HepG2 (cell line): ENCODE data around the gene SPOCD1. TPM values are rescaled to one million over a fixed set of nuclear protein-coding genes. Genes with fewer than 3 reads are reported as not detected.

Source experiments
- ATAC-seq: fragments of 200-7000 bp; cut with Tn5 transposase; 3 replicates; pipeline ENCODE4 v1.9.1; 2020; ENCODE audit warnings: mild to moderate bottlenecking, moderate library complexity
- BruUV-seq: library from RNA; stranded (reverse); fragments of 400-500 nt; replicated peaks from 2 replicates; lab custom pipeline; 2021; lab: Mats Ljungman, UMichigan
- CTCF ChIA-PET: fragments of 300-600 bp; formaldehyde crosslinking; extraction: SDS; loops from one replicate; lab custom pipeline; 2021; ENCODE audit warnings: low total read pairs, inconsistent platforms, low intra/inter-chr PET ratio; lab: Yijun Ruan, JAX
- POLR2A ChIA-PET: fragments of 350-600 bp; sonication (Branson Sonifier 250); formaldehyde crosslinking; loops from one replicate; lab custom pipeline; 2020; ENCODE audit warnings: antibody characterized with exemption, inconsistent platforms; lab: Yijun Ruan, JAX
- DNase-seq: peaks from one replicate; pipeline ENCODE4 v3.0.0-alpha.2; 2015; ENCODE audit warnings: low spot score
- FAIRE-seq: peaks from 3 replicates; lab custom pipeline; 2011; peaks lifted over from hg19 to GRCh38; lab: Jason Lieb, UNC
- H2AFZ ChIP-seq: one replicate; pipeline ENCODE4 v1.6.1; 2011; ENCODE audit warnings: low read length, inconsistent platforms
- H3K27ac ChIP-seq: fragments of 300-600 bp; 3 replicates; pipeline ENCODE4 v1.8.0; 2011; ENCODE audit warnings: mixed run types, mild to moderate bottlenecking, mixed read lengths, low read length, inconsistent platforms; ENCODE audit not compliant: insufficient read depth; ENCODE audit errors: extremely low read length
- H3K27me3 ChIP-seq, 2 experiments: fragments of 200-600 bp in 1 of 2; 2 replicates in 1 of 2; 3 replicates in 1 of 2; pipeline versions ENCODE4 v1.6.0 to v1.8.0; 2011; ENCODE audit warnings: low read length in 2 of 2, mild to moderate bottlenecking in 2 of 2, moderate library complexity in 2 of 2, inconsistent platforms in 1 of 2; ENCODE audit not compliant: insufficient read depth in 2 of 2, control insufficient read depth in 1 of 2
- H3K36me3 ChIP-seq, 2 experiments: fragments of 200-600 bp in 1 of 2; replicated peaks in 1 of 2; 2 replicates in 1 of 2; 3 replicates in 1 of 2; pipeline versions ENCODE4 v1.5.1 to v1.8.0; 2011; ENCODE audit warnings: low read length in 2 of 2, inconsistent platforms in 1 of 2; ENCODE audit not compliant: insufficient read depth in 2 of 2, control insufficient read depth in 1 of 2
- H3K4me1 ChIP-seq: 2 replicates; pipeline ENCODE4 v1.5.1; 2012; ENCODE audit warnings: low read length, inconsistent platforms; ENCODE audit not compliant: insufficient read depth
- H3K4me2 ChIP-seq: 2 replicates; pipeline ENCODE4 v1.6.0; 2011; ENCODE audit warnings: low read depth, low read length, inconsistent platforms
- H3K4me3 ChIP-seq, 3 experiments: fragments of 200-600 bp in 1 of 3; sonication (generic), shearing (Covaris generic) in 1 of 3; replicated peaks in 1 of 3; 2 replicates each; pipeline ENCODE4 v1.5.1; 2011 to 2016; ENCODE audit warnings: low read length in 3 of 3, inconsistent platforms in 2 of 3, low read depth in 2 of 3, mild to moderate bottlenecking in 2 of 3, control low read depth in 1 of 3, mixed read lengths in 1 of 3; ENCODE audit not compliant: insufficient read depth in 1 of 3
- H3K79me2 ChIP-seq: one replicate; pipeline ENCODE4 v1.6.1; 2011; ENCODE audit warnings: low read length, inconsistent platforms; ENCODE audit not compliant: insufficient read depth
- H3K9ac ChIP-seq: 2 replicates; pipeline ENCODE4 v1.6.0; 2011; ENCODE audit warnings: mild to moderate bottlenecking, low read depth, low read length, inconsistent platforms; ENCODE audit not compliant: insufficient read depth
- H3K9me3 ChIP-seq: 2 replicates; pipeline ENCODE4 v1.5.1; 2012; ENCODE audit warnings: mild to moderate bottlenecking, low read length
- H4K20me1 ChIP-seq: 2 replicates; pipeline ENCODE4 v1.6.0; 2011; ENCODE audit warnings: inconsistent platforms, mild to moderate bottlenecking, low read length, moderate library complexity; ENCODE audit not compliant: insufficient read depth
- SOX13 ChIP-seq, 3 experiments: fragments of 450-650 bp in 1 of 3; sonication (generic) in 1 of 3; formaldehyde crosslinking in 1 of 3; IDR thresholded peaks in 2 of 3; conservative IDR thresholded peaks in 1 of 3; 2 replicates each; pipeline versions ENCODE4 v1.5.0 to v1.6.1; 2016 to 2020; ENCODE audit warnings: antibody characterized with exemption in 1 of 3, mild to moderate bottlenecking in 1 of 3, missing compliant biosample characterization in 1 of 3, missing genetic modification reagents in 1 of 3, moderate library complexity in 1 of 3
- ZNF20 ChIP-seq: sonication (generic); formaldehyde crosslinking; IDR thresholded peaks from 2 replicates; pipeline ENCODE4 v1.4.0; 2020; ENCODE audit warnings: mild to moderate bottlenecking, moderate library complexity, missing genetic modification reagents
- ZNF263 ChIP-seq: sonication (generic); formaldehyde crosslinking; IDR thresholded peaks from 2 replicates; pipeline ENCODE4 v1.4.0; 2020; ENCODE audit warnings: missing genetic modification reagents
- ZNF660 ChIP-seq: sonication (generic); formaldehyde crosslinking; IDR thresholded peaks from 2 replicates; pipeline ENCODE4 v1.5.1; 2020; ENCODE audit warnings: mild to moderate bottlenecking, low read depth, missing genetic modification reagents, borderline replicate concordance
- WGBS: methylation state at CpG from one replicate; pipeline ENCODE4 v1.1.6; 2017; ENCODE audit warnings: low lambda C conversion rate; 5-methylcytosine and 5-hydroxymethylcytosine counted together
- in situ Hi-C: cut with HindIII; loops from 2 replicates; pipeline ENCODE4 v1.10.0; 2017; ENCODE audit warnings: low pct_unique_long_range_greater_than_20kb; ENCODE audit not compliant: extremely low pct_ligation_motif_present
- intact Hi-C: fragments of 100-400 bp; cut with micrococcal nuclease; formaldehyde crosslinking; loops from one replicate; pipeline ENCODE4 v1.10.0; 2022; ENCODE audit not compliant: unreplicated experiment
- polyA plus RNA-seq, 8 experiments: library from polyadenylated mRNA; depleted of rRNA in 3 of 8; stranded (reverse) in 7 of 8; unstranded in 1 of 8; fragments of >200 nt; fragmentation: Illumina TruSeq in 4 of 8; extraction: Trizol in 4 of 8; gene quantifications; 2 replicates each; pipeline versions ENCODE4 v1.2.1 to v1.2.3, GENCODE V29; 2011 to 2016; ENCODE audit warnings: low read depth in 4 of 8, missing spikeins in 1 of 8, mixed read lengths in 1 of 8; ENCODE audit not compliant: insufficient read depth in 1 of 8
- total RNA-seq, 5 experiments: library from RNA; depleted of rRNA; stranded (reverse); fragments of >200 nt; fragmentation: Illumina TruSeq; extraction: Trizol; gene quantifications; 2 replicates each; pipeline ENCODE4 v1.2.3, GENCODE V29; 2016; ENCODE audit warnings: low read depth in 1 of 5
- TF ChIP-seq, protein P1 (sequence below): sonication (generic); formaldehyde crosslinking; IDR thresholded peaks from 2 replicates; pipeline ENCODE4 v1.4.0; 2020; ENCODE audit warnings: missing genetic modification reagents, borderline replicate concordance
- TF ChIP-seq, protein P2 (sequence below): IDR thresholded peaks from 2 replicates; pipeline ENCODE4 v1.6.1; 2012; ENCODE audit warnings: low read depth, low read length, improper control_type of control experiment
- TF ChIP-seq, protein P3 (sequence below): sonication (generic); formaldehyde crosslinking; IDR thresholded peaks from 2 replicates; pipeline ENCODE4 v1.4.0; 2020; ENCODE audit warnings: mild to moderate bottlenecking, missing genetic modification reagents, borderline replicate concordance
- TF ChIP-seq, protein P4 (sequence below): sonication (generic); formaldehyde crosslinking; IDR thresholded peaks from 2 replicates; pipeline ENCODE4 v1.4.0; 2020; ENCODE audit warnings: missing genetic modification reagents

Gene SPOCD1
- total and polyA plus RNA-seq, 2 of the 13 experiments (the other 11 are each of a cell fraction or from before 2014, with no cell fraction given): 0.24 to 0.29 TPM

DNA sequence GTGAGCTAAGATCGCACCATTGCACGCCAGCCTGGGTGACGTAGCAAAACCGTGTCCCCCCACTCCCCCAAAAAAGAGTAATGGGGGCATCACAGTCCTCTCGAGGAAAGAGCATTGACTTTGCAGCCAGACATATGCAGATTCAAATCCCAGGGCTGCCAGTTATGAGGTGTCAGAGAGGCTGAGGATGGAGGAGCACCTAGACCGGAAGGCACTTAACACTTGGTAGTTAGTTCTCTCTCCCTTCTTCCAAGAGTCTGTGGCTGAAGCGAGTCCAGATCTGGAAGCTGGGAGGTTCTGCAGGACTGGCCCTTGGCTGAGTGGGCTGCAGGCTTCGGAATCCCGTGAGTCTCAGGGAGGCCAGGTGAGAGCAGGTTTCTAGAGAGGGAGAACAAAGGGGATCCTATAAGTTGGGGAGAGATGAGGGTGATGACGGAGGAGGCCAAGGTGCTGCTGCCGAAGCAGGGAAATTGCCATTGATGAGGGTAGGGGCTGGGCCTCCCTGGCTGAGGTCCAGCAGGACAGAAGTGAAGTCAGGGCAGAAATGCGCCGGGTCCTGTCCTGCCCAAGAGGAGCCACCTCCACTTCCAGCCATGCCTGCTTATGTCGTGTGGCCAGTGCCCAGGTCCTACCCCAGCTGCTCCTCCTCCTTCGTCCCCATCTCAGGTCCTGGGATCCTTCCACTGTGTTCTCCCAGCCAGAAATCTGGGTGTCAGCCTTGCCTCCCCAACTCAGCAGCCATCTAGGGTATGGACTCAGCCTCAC is 13.3 kb upstream of the SPOCD1 start:
- Histone ChIP-seq H2AFZ (no peak overlapping the region), H3K9ac (no peak overlapping the region), H4K20me1 (no peaks in the 10 kb centered on the region), H3K27me3 (peaks cover 5 to 21% of the 10 kb centered on the region in 2 experiments; a peak in 4 of 5 replicates), H3K9me3 (no peaks in the 10 kb centered on the region), H3K4me1 (peaks cover 47% of the 10 kb centered on the region), H3K36me3 (no peaks in the 10 kb centered on the region), H3K4me2 (no peak overlapping the region), H3K79me2 (no peaks in the 10 kb centered on the region), H3K4me3 (no peak overlapping the region), H3K27ac (no peak overlapping the region)
- CTCF ChIA-PET: no interaction called here
- in situ Hi-C loops (no loop called here), intact Hi-C loops (no loop called here)
- no TSS peak for BruUV-seq
- no peak for ATAC-seq
- DNase-seq: no peak
- no peak for FAIRE-seq
- POLR2A ChIA-PET: no interaction called here
- WGBS: 59% methylated on average over 12 of the region's 15 CpGs
- TF ChIP-seq ZNF263: no peak
- no peak for TF ChIP-seq SOX13 (IDR thresholded peaks at IDR 0.05)
- no peak for TF ChIP-seq SOX13 (CRISPR knock-in tag; conservative IDR thresholded peaks at IDR 0.05 in 1 of 2, IDR thresholded peaks at IDR 0.05 in 1 of 2)
- TF ChIP-seq, protein P1, sequence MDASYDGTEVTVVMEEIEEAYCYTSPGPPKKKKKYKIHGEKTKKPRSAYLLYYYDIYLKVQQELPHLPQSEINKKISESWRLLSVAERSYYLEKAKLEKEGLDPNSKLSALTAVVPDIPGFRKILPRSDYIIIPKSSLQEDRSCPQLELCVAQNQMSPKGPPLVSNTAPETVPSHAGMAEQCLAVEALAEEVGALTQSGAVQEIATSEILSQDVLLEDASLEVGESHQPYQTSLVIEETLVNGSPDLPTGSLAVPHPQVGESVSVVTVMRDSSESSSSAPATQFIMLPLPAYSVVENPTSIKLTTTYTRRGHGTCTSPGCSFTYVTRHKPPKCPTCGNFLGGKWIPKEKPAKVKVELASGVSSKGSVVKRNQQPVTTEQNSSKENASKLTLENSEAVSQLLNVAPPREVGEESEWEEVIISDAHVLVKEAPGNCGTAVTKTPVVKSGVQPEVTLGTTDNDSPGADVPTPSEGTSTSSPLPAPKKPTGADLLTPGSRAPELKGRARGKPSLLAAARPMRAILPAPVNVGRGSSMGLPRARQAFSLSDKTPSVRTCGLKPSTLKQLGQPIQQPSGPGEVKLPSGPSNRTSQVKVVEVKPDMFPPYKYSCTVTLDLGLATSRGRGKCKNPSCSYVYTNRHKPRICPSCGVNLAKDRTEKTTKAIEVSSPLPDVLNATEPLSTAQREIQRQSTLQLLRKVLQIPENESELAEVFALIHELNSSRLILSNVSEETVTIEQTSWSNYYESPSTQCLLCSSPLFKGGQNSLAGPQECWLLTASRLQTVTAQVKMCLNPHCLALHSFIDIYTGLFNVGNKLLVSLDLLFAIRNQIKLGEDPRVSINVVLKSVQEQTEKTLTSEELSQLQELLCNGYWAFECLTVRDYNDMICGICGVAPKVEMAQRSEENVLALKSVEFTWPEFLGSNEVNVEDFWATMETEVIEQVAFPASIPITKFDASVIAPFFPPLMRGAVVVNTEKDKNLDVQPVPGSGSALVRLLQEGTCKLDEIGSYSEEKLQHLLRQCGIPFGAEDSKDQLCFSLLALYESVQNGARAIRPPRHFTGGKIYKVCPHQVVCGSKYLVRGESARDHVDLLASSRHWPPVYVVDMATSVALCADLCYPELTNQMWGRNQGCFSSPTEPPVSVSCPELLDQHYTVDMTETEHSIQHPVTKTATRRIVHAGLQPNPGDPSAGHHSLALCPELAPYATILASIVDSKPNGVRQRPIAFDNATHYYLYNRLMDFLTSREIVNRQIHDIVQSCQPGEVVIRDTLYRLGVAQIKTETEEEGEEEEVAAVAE (CRISPR knock-in tag): no peak
- TF ChIP-seq ZNF660 (CRISPR knock-in tag): no peak
- TF ChIP-seq, protein P2, sequence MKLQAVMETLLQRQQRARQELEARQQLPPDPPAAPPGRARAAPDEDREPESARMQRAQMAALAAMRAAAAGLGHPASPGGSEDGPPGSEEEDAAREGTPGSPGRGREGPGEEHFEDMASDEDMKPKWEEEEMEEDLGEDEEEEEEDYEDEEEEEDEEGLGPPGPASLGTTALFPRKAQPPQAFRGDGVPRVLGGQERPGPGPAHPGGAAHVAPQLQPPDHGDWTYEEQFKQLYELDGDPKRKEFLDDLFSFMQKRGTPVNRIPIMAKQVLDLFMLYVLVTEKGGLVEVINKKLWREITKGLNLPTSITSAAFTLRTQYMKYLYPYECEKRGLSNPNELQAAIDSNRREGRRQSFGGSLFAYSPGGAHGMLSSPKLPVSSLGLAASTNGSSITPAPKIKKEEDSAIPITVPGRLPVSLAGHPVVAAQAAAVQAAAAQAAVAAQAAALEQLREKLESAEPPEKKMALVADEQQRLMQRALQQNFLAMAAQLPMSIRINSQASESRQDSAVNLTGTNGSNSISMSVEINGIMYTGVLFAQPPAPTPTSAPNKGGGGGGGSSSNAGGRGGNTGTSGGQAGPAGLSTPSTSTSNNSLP: no peak
- no peak for TF ChIP-seq ZNF20 (CRISPR knock-in tag)
- TF ChIP-seq, protein P3, sequence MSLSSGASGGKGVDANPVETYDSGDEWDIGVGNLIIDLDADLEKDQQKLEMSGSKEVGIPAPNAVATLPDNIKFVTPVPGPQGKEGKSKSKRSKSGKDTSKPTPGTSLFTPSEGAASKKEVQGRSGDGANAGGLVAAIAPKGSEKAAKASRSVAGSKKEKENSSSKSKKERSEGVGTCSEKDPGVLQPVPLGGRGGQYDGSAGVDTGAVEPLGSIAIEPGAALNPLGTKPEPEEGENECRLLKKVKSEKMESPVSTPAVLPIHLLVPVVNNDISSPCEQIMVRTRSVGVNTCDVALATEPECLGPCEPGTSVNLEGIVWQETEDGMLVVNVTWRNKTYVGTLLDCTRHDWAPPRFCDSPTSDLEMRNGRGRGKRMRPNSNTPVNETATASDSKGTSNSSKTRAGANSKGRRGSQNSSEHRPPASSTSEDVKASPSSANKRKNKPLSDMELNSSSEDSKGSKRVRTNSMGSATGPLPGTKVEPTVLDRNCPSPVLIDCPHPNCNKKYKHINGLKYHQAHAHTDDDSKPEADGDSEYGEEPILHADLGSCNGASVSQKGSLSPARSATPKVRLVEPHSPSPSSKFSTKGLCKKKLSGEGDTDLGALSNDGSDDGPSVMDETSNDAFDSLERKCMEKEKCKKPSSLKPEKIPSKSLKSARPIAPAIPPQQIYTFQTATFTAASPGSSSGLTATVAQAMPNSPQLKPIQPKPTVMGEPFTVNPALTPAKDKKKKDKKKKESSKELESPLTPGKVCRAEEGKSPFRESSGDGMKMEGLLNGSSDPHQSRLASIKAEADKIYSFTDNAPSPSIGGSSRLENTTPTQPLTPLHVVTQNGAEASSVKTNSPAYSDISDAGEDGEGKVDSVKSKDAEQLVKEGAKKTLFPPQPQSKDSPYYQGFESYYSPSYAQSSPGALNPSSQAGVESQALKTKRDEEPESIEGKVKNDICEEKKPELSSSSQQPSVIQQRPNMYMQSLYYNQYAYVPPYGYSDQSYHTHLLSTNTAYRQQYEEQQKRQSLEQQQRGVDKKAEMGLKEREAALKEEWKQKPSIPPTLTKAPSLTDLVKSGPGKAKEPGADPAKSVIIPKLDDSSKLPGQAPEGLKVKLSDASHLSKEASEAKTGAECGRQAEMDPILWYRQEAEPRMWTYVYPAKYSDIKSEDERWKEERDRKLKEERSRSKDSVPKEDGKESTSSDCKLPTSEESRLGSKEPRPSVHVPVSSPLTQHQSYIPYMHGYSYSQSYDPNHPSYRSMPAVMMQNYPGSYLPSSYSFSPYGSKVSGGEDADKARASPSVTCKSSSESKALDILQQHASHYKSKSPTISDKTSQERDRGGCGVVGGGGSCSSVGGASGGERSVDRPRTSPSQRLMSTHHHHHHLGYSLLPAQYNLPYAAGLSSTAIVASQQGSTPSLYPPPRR (CRISPR knock-in tag): no peak
- TF ChIP-seq, protein P4, sequence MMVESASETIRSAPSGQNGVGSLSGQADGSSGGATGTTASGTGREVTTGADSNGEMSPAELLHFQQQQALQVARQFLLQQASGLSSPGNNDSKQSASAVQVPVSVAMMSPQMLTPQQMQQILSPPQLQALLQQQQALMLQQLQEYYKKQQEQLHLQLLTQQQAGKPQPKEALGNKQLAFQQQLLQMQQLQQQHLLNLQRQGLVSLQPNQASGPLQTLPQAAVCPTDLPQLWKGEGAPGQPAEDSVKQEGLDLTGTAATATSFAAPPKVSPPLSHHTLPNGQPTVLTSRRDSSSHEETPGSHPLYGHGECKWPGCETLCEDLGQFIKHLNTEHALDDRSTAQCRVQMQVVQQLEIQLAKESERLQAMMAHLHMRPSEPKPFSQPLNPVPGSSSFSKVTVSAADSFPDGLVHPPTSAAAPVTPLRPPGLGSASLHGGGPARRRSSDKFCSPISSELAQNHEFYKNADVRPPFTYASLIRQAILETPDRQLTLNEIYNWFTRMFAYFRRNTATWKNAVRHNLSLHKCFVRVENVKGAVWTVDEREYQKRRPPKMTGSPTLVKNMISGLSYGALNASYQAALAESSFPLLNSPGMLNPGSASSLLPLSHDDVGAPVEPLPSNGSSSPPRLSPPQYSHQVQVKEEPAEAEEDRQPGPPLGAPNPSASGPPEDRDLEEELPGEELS: no peak
